ENCODE data around the gene IL9R.
"Not testable (repeated sequence)": the region's sequence is repeated elsewhere in the genome, so short reads cannot be mapped to it uniquely, and the experiment has no call there.

IL9R gene

DNA sequence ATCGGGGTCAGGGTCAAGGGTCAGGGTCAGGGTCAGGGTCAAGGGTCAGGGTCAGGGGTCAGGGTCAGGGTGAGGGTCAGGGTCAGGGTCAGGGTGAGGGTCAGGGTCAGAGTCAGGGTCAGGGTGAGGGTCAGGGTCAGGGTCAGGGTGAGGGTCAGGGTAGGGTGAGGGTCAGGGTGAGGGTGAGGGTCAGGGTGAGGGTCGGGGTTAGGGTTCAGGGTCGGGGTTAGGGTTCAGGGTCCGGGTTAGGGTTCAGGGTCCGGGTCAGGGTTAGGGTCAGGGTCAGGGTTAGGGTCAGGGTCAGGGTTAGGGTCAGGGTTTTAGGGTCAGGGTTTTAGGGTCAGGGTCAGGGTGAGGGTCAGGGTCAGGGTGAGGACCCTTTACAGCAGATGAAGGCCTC lies 22.4 kb downstream of the IL9R start:
- in situ Hi-C loops (cut with HindIII; ENCODE audit: low pct_ligation_motif_present, low pct_unique_long_range_greater_than_20kb, low sequenced_read_pairs); DNase-seq: not testable (repeated sequence)

DNA sequence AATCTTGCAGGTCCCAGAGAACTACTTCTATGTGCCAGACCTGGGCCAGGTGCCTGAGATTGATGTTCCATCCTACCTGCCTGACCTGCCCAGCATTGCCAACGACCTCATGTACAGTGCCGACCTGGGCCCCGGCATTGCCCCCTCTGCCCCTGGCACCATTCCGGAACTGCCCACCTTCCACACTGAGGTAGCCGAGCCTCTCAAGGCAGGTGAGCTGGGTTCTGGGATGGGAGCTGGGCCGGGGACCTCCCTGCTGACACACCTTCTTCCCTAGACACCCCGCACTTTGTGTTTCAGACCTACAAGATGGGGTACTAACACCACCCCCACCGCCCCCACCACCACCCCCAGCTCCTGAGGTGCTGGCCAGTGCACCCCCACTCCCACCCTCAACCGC lies 25.5 kb downstream of the IL9R start:
- in situ Hi-C loops (cut with HindIII; ENCODE audit: low pct_ligation_motif_present, low pct_unique_long_range_greater_than_20kb, low sequenced_read_pairs); DNase-seq: not testable (repeated sequence)

DNA sequence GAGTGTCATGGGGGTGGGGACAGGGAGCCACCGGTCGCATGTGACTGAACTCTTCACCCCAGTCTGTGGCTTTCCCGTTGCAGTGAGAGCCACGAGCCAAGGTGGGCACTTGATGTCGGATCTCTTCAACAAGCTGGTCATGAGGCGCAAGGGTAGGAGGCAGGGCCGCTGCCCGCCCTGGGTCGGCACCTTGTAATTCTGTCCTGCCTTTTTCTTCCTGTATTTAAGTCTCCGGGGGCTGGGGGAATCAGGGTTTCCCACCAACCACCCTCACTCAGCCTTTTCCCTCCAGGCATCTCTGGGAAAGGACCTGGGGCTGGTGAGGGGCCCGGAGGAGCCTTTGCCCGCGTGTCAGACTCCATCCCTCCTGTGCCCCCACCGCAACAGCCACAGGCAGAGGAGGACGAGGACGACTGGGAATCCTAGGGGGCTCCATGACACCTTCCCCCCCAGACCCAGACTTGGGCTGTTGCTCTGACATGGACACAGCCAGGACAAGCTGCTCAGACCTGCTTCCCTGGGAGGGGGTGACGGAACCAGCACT lies 27.5 kb downstream of the IL9R start:
- in situ Hi-C loops (cut with HindIII; ENCODE audit: low pct_ligation_motif_present, low pct_unique_long_range_greater_than_20kb, low sequenced_read_pairs); DNase-seq: not testable (repeated sequence)

DNA sequence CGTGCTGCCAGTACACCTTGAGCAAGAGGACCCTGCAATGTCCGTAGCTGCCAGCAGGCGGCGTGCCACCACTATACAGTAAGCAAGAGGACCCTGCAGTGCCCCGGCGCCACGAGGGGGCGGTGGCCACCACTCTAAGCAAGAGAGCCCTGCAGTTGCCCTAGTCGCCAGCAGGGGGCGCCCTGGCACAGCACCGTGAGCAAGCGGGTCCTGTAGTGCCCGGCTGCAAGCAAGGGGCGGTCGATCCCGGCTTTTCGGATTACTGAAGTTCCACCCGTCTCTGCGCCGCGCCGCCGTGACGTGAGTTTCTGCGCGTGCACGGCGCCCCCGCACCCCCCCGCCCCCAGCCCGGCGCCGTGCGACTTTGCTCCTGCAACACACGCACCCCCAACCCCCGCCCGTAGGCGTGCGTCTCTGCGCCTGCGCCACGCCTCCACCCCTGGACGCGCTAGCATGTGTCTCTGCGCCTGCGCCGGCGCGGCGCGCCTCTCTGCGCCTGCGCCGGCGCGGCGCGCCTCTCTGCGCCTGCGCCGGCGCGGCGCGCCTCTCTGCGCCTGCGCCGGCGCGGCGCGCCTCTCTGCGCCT lies 31.2 kb downstream of the IL9R start:
- DNase-seq; in situ Hi-C loops (cut with HindIII; ENCODE audit: low pct_ligation_motif_present, low pct_unique_long_range_greater_than_20kb, low sequenced_read_pairs): not testable (repeated sequence)

- DNase-seq; in situ Hi-C loops (cut with HindIII; ENCODE audit: low pct_ligation_motif_present, low pct_unique_long_range_greater_than_20kb, low sequenced_read_pairs): not testable (repeated sequence)
Observed at GRCh38 chrX:156029296-156029695, 31.8 kb downstream of the IL9R start.

DNA sequence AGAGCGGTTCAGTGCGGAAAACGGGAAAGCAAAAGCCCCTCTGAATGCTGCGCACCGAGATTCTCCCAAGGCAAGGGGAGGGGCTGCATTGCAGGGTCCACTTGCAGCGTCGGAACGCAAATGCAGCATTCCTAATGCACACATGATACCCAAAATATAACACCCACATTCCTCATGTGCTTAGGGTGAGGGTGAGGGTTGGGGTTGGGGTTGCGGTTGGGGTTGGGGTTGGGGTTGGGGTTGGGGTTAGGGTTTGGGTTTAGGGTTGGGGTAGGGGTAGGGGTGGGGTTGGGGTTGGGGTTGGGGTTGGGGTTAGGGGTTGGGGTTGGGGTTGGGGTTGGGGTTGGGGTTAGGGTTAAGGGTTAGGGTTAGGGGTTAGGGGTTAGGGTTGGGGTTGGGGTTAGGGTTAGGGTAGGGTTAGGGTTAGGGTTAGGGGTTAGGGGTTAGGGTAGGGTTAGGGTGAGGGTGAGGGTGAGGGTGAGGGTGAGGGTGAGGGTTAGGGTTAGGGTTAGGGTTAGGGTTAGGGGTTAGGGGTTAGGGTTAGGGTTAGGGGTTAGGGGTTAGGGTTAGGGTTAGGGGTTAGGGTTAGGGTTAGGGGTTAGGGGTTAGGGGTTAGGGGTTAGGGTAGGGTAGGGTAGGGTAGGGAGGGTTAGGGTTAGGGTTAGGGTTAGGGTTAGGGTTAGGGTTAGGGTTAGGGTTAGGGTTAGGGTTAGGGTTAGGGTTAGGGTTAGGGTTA lies 32.4 kb downstream of the IL9R start:
- in situ Hi-C loops (cut with HindIII; ENCODE audit: low pct_ligation_motif_present, low pct_unique_long_range_greater_than_20kb, low sequenced_read_pairs), result not testable (repeated sequence)
- DNase-seq, result peak; percentile 12

GRCh38 chrX:156030474-156030873 lies 33.0 kb downstream of the IL9R start:
- in situ Hi-C loops (cut with HindIII; ENCODE audit: low pct_ligation_motif_present, low pct_unique_long_range_greater_than_20kb, low sequenced_read_pairs); DNase-seq: not testable (repeated sequence)
